GM23338 (cell line): ENCODE results near the gene TASP1. TPM values are rescaled to one million over a fixed set of nuclear protein-coding genes. Genes with fewer than 3 reads are reported as not detected.

Experiments
- ATAC-seq: fragments of 200-7000 bp; cut with Tn5 transposase; 3 replicates; pipeline ENCODE4 v1.9.1; 2020
- DNase-seq: peaks from one replicate; pipeline ENCODE4 v3.0.0-alpha.2; 2015; ENCODE audit warnings: low spot score
- H2AFZ ChIP-seq: fragments of 200-600 bp; sonication (generic); 2 replicates; pipeline ENCODE4 v1.8.0; 2016; ENCODE audit warnings: antibody characterized with exemption, mild to moderate bottlenecking, moderate library complexity
- H3F3A ChIP-seq: fragments of 200-600 bp; sonication (generic); replicated peaks from 2 replicates; pipeline ENCODE4 v1.8.0; 2017; ENCODE audit warnings: antibody characterized with exemption, mixed run types, low read depth
- H3K27ac ChIP-seq: fragments of 200-600 bp; sonication (generic); 2 replicates; pipeline ENCODE4 v1.6.1; 2016; ENCODE audit warnings: low read depth
- H3K27me3 ChIP-seq: fragments of 200-600 bp; sonication (generic); 2 replicates; pipeline ENCODE4 v1.8.0; 2016; ENCODE audit warnings: mild to moderate bottlenecking, mixed run types, moderate library complexity; ENCODE audit not compliant: insufficient read depth
- H3K36me3 ChIP-seq: fragments of 200-600 bp; sonication (generic); 2 replicates; pipeline ENCODE4 v1.8.0; 2016; ENCODE audit warnings: mild to moderate bottlenecking; ENCODE audit not compliant: insufficient read depth
- H3K4me1 ChIP-seq: fragments of 200-600 bp; sonication (generic); 2 replicates; pipeline ENCODE4 v1.8.0; 2016; ENCODE audit warnings: mild to moderate bottlenecking, moderate library complexity; ENCODE audit not compliant: insufficient read depth
- H3K4me2 ChIP-seq: fragments of 200-600 bp; sonication (generic); 2 replicates; pipeline ENCODE4 v1.7.1; 2017; ENCODE audit warnings: mixed run types
- H3K4me3 ChIP-seq: fragments of 200-600 bp; sonication (generic); 2 replicates; pipeline ENCODE4 v1.6.1; 2016; ENCODE audit warnings: mixed run types
- H3K79me2 ChIP-seq: fragments of 200-600 bp; sonication (generic); replicated peaks from 2 replicates; pipeline ENCODE4 v1.8.0; 2017; ENCODE audit warnings: mild to moderate bottlenecking; ENCODE audit not compliant: insufficient read depth
- H3K9me2 ChIP-seq: fragments of 200-600 bp; sonication (generic); 2 replicates; pipeline ENCODE4 v1.8.0; 2017; ENCODE audit not compliant: insufficient read depth
- H4K20me1 ChIP-seq: fragments of 200-600 bp; sonication (generic); replicated peaks from 2 replicates; pipeline ENCODE4 v1.8.0; 2017; ENCODE audit warnings: mild to moderate bottlenecking; ENCODE audit not compliant: insufficient read depth
- H3K27ac Mint-ChIP-seq: 2 replicates; pipeline ENCODE4 v1.8.0; 2020; ENCODE audit warnings: inconsistent platforms, mild to moderate bottlenecking, moderate library complexity, mixed read lengths
- H3K27me3 Mint-ChIP-seq: 3 replicates; pipeline ENCODE4 v1.8.0; 2022; ENCODE audit warnings: low read depth, mild to moderate bottlenecking, moderate library complexity, mixed read lengths, inconsistent platforms; ENCODE audit not compliant: insufficient read depth, poor library complexity
- H3K36me3 Mint-ChIP-seq: 3 replicates; pipeline ENCODE4 v1.8.0; 2021; ENCODE audit warnings: low read depth, mild to moderate bottlenecking, inconsistent platforms, moderate library complexity, mixed read lengths
- H3K4me1 Mint-ChIP-seq: 3 replicates; pipeline ENCODE4 v1.8.0; 2020; ENCODE audit warnings: mild to moderate bottlenecking, inconsistent platforms, mixed read lengths
- H3K4me3 Mint-ChIP-seq: 3 replicates; pipeline ENCODE4 v1.8.0; 2021; ENCODE audit warnings: moderate library complexity, mild to moderate bottlenecking, inconsistent platforms, mixed read lengths
- H3K9me3 Mint-ChIP-seq: 3 replicates; pipeline ENCODE4 v1.8.0; 2020; ENCODE audit warnings: moderate library complexity, mild to moderate bottlenecking, inconsistent platforms, mixed read lengths
- CREB1 ChIP-seq: fragments of 250-450 bp; sonication (Bioruptor Pico); IDR thresholded peaks from 2 replicates; pipeline ENCODE4 v1.5.0; 2020; ENCODE audit warnings: low read depth, mild to moderate bottlenecking, moderate library complexity
- CTCF ChIP-seq, 2 experiments: fragments of 200-600 bp in 1 of 2; sonication (generic) in 1 of 2; conservative IDR thresholded peaks; 2 replicates each; pipeline versions ENCODE4 v1.5.1 to v1.6.1; 2016 to 2017; ENCODE audit warnings: antibody characterized with exemption in 2 of 2, low read depth in 2 of 2, mild to moderate bottlenecking in 2 of 2, moderate library complexity in 1 of 2
- ETS1 ChIP-seq: IDR thresholded peaks from 2 replicates; pipeline ENCODE4 v1.6.1; 2016; ENCODE audit warnings: antibody characterized with exemption
- EZH2 ChIP-seq: fragments of 200-600 bp; sonication (generic); IDR thresholded peaks from one replicate; pipeline ENCODE4 v1.8.0; 2017; ENCODE audit warnings: antibody characterized with exemption, mild to moderate bottlenecking, low read depth; ENCODE audit not compliant: unreplicated experiment
- JUNB ChIP-seq: IDR thresholded peaks from one replicate; pipeline ENCODE4 v1.6.1; 2016; ENCODE audit warnings: antibody characterized with exemption; ENCODE audit not compliant: unreplicated experiment
- NANOG ChIP-seq: IDR thresholded peaks from 2 replicates; pipeline ENCODE4 v1.6.1; 2016; ENCODE audit warnings: antibody characterized with exemption, borderline replicate concordance
- POLR2AphosphoS5 ChIP-seq: IDR thresholded peaks from 2 replicates; pipeline ENCODE4 v1.6.1; 2016; ENCODE audit warnings: antibody characterized with exemption, low read depth
- REST ChIP-seq: IDR thresholded peaks from one replicate; pipeline ENCODE4 v1.6.1; 2018; ENCODE audit warnings: antibody characterized with exemption; ENCODE audit not compliant: unreplicated experiment
- STAT1 ChIP-seq: IDR thresholded peaks from one replicate; pipeline ENCODE4 v1.6.1; 2016; ENCODE audit warnings: antibody characterized with exemption; ENCODE audit not compliant: unreplicated experiment
- ZNF114 ChIP-seq: fragments of 250-450 bp; sonication (Bioruptor Pico); IDR thresholded peaks from 2 replicates; pipeline ENCODE4 v1.5.0; 2020; ENCODE audit warnings: mild to moderate bottlenecking, moderate library complexity
- ZNF331 ChIP-seq: fragments of 250-450 bp; sonication (Bioruptor Pico); IDR thresholded peaks from 2 replicates; pipeline ENCODE4 v1.5.0; 2020; ENCODE audit warnings: low read depth, mild to moderate bottlenecking, moderate library complexity
- polyA plus RNA-seq: library from polyadenylated mRNA; unstranded; fragments of >200 nt; fragmentation: Nextera tagmentation; extraction: Ambion mirVana; gene quantifications from 2 replicates; pipeline ENCODE4 v1.2.1, GENCODE V29; 2016
- total RNA-seq: library from RNA; depleted of rRNA; stranded (reverse); fragments of >200 nt; shearing (Covaris generic); gene quantifications from 2 replicates; pipeline ENCODE4 v1.2.3, GENCODE V29; 2014

Gene TASP1
- total and polyA plus RNA-seq, 2 experiments from 2014 or later: 9.7 to 9.8 TPM

- TF ChIP-seq REST: no peak
- no peak for TF ChIP-seq POLR2AphosphoS5
- no peak for TF ChIP-seq ETS1
- no peak for TF ChIP-seq ZNF114
- TF ChIP-seq NANOG: no peak
- TF ChIP-seq JUNB: no peak
Observed at GRCh38 chr20:13424174-13424833, 214.4 kb downstream of the TASP1 start (continued).

- no peak for DNase-seq
- H3K9me2 ChIP-seq: peaks cover 2% of the 10 kb centered on the region; the same call in 1 of the 2 replicates
- no peaks in the 10 kb centered on the region for H3K79me2 ChIP-seq
- H2AFZ ChIP-seq: no peak overlapping the region
- no peak overlapping the region for H3K4me3 ChIP-seq
- H4K20me1 ChIP-seq: no peaks in the 10 kb centered on the region
- ATAC-seq: no peak
- no peak overlapping the region for H3K27ac ChIP-seq
- no peaks in the 10 kb centered on the region for H3K27me3 ChIP-seq
- H3K36me3 Mint-ChIP-seq: no peaks in the 10 kb centered on the region
- peak overlapping the region; percentile 50; the same call in 1 of the 2 replicates for H3K27ac Mint-ChIP-seq
- H3K36me3 ChIP-seq: no peaks in the 10 kb centered on the region
- H3K9me3 Mint-ChIP-seq: no peaks in the 10 kb centered on the region
- no peaks in the 10 kb centered on the region for H3F3A ChIP-seq
- no peak overlapping the region for H3K4me2 ChIP-seq
- H3K4me1 ChIP-seq: peaks cover 25% of the 10 kb centered on the region
- peaks cover 2% of the 10 kb centered on the region for H3K27me3 Mint-ChIP-seq
- H3K4me1 Mint-ChIP-seq: peaks cover 18% of the 10 kb centered on the region
- H3K4me3 Mint-ChIP-seq: no peak overlapping the region
- TF ChIP-seq EZH2 (no peak), CREB1 (CRISPR knock-in tag) (no peak), POLR2AphosphoS5 (no peak), CTCF (conservative IDR thresholded peaks at IDR 0.05; ENCODE audit: low read depth in 2 of 2) (no peak), REST (no peak), ZNF114 (no peak), STAT1 (no peak), ZNF331 (CRISPR knock-in tag) (no peak)
Observed at GRCh38 chr20:13423472-13424173, 215.1 kb downstream of the TASP1 start.
